ENCODE results near the gene METTL9. TPM values are rescaled to one million over a fixed set of nuclear protein-coding genes. Genes with fewer than 3 reads are reported as not detected.

Gene METTL9
- total RNA-seq, 1 experiment from 2014 or later, result 50.7 TPM

DNA sequence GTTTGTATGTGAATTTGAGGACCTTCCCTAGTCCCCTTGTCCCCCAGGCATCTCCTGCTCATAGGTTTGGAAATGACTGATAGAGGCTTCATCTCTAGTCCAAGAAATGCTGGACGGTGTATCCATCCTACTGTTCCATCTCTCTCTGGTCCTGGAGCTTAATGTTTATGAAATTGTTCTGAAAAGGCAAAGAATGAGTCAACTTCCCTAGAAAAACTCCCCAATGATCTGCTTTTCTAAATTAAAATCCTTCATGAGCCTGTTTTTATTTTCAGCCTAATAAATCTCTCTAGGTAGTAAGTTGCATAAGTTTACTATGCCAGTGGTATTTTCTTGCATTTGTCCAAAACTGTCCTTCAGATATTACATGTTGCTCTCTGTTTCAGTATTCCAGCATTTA lies 55.1 kb downstream of the METTL9 start:
- Mint-ChIP-seq H3K27me3 (ENCODE audit: insufficient read depth, unreplicated experiment) (no peaks in the 10 kb centered on the region), H3K4me3 (ENCODE audit: unreplicated experiment) (no peak overlapping the region), H3K4me1 (ENCODE audit: low read depth, unreplicated experiment) (no peaks in the 10 kb centered on the region), H3K9me3 (ENCODE audit: unreplicated experiment) (no peaks in the 10 kb centered on the region), H3K36me3 (ENCODE audit: insufficient read depth, unreplicated experiment) (no peaks in the 10 kb centered on the region), H3K27ac (ENCODE audit: unreplicated experiment) (no peak overlapping the region)
- BruUV-seq (replicated peaks), result no TSS peak
- ChIA-PET CTCF (no interaction called here), POLR2A (no interaction called here)
- Histone ChIP-seq H3K4me3 (ENCODE audit: low read depth, low read length) (no peak overlapping the region), H3K9me3 (no peaks in the 10 kb centered on the region), H3K36me3 (ENCODE audit: control insufficient read depth, insufficient read depth, low read length) (no peaks in the 10 kb centered on the region), H3K4me1 (no peaks in the 10 kb centered on the region), H3K27me3 (replicated peaks; ENCODE audit: control insufficient read depth, insufficient read depth, low read length) (no peaks in the 10 kb centered on the region)
- DNase-seq, result no peak
- no peak for TF ChIP-seq CTCF (IDR thresholded peaks at IDR 0.05; ENCODE audit: insufficient read depth in 1 of 2, low read depth in 1 of 2, low read length in 1 of 2, severe bottlenecking in 1 of 2, unreplicated experiment in 1 of 2)
- intact Hi-C loops (cut with micrococcal nuclease; ENCODE audit: unreplicated experiment), result no loop called here

DNA sequence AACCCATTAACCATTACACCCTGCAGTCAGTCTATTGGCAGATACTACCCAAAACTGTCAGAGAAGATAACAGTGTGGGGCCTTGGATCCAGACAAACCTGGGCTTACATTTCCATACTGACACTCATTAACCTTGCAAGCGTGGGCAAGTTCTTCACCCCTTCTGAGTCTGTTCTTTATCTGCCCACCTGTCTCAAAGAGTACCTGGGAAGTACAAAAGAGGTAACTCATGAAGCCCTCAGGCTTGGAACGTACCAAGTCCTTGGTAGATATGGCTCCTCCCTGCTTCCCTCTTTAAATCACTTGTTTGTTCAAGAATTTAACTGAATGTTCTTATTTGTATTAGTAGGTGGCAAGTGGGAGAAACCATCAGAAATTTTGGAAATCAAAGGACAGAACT lies 55.5 kb downstream of the METTL9 start:
- DNase-seq, result no peak
- Mint-ChIP-seq H3K27me3 (ENCODE audit: insufficient read depth, unreplicated experiment) (no peaks in the 10 kb centered on the region), H3K27ac (ENCODE audit: unreplicated experiment) (no peak overlapping the region), H3K36me3 (ENCODE audit: insufficient read depth, unreplicated experiment) (no peaks in the 10 kb centered on the region), H3K9me3 (ENCODE audit: unreplicated experiment) (no peaks in the 10 kb centered on the region), H3K4me3 (ENCODE audit: unreplicated experiment) (no peak overlapping the region), H3K4me1 (ENCODE audit: low read depth, unreplicated experiment) (no peaks in the 10 kb centered on the region)
- Histone ChIP-seq H3K4me3 (ENCODE audit: low read depth, low read length) (no peak overlapping the region), H3K4me1 (no peaks in the 10 kb centered on the region), H3K36me3 (ENCODE audit: control insufficient read depth, insufficient read depth, low read length) (no peaks in the 10 kb centered on the region), H3K27me3 (replicated peaks; ENCODE audit: control insufficient read depth, insufficient read depth, low read length) (no peaks in the 10 kb centered on the region), H3K9me3 (no peaks in the 10 kb centered on the region)
- TF ChIP-seq CTCF (IDR thresholded peaks at IDR 0.05; ENCODE audit: insufficient read depth in 1 of 2, low read depth in 1 of 2, low read length in 1 of 2, severe bottlenecking in 1 of 2, unreplicated experiment in 1 of 2), result no peak
- BruUV-seq (replicated peaks), result no TSS peak
- ChIA-PET POLR2A (no interaction called here), CTCF (no interaction called here)
- intact Hi-C loops (cut with micrococcal nuclease; ENCODE audit: unreplicated experiment), result no loop called here

- intact Hi-C loops (cut with micrococcal nuclease; ENCODE audit: unreplicated experiment), result loop anchor here (1.0 kb wide), 1 partner anchor 51 kb away; no protein-coding TSS in a partner anchor
- H3K27me3 ChIP-seq (replicated peaks; ENCODE audit: control insufficient read depth, insufficient read depth, low read length), result no peaks in the 10 kb centered on the region
- POLR2A ChIA-PET, result no interaction called here
- no TSS peak for BruUV-seq (replicated peaks)
- DNase-seq, result peak in 1 of 2 experiments; percentile 38
- CTCF ChIA-PET, result interaction anchor here (0.6 to 1.3 kb wide), 7 partner anchors 9 to 145 kb away, joined by 3 to 7 read pairs (median 3); no protein-coding TSS in a partner anchor
- no peaks in the 10 kb centered on the region for H3K36me3 ChIP-seq (ENCODE audit: control insufficient read depth, insufficient read depth, low read length)
- Mint-ChIP-seq H3K27me3 (ENCODE audit: insufficient read depth, unreplicated experiment) (no peaks in the 10 kb centered on the region), H3K27ac (ENCODE audit: unreplicated experiment) (no peak overlapping the region), H3K4me1 (ENCODE audit: low read depth, unreplicated experiment) (no peaks in the 10 kb centered on the region), H3K9me3 (ENCODE audit: unreplicated experiment) (no peaks in the 10 kb centered on the region), H3K36me3 (ENCODE audit: insufficient read depth, unreplicated experiment) (no peaks in the 10 kb centered on the region), H3K4me3 (ENCODE audit: unreplicated experiment) (no peak overlapping the region)
- no peaks in the 10 kb centered on the region for H3K4me1 ChIP-seq
- H3K4me3 ChIP-seq (ENCODE audit: low read depth, low read length), result no peak overlapping the region
- H3K9me3 ChIP-seq, result no peaks in the 10 kb centered on the region
- peak; percentile 50 to 69 for TF ChIP-seq CTCF (IDR thresholded peaks at IDR 0.05; ENCODE audit: insufficient read depth in 1 of 2, low read depth in 1 of 2, low read length in 1 of 2, severe bottlenecking in 1 of 2, unreplicated experiment in 1 of 2)
Observed at GRCh38 chr16:21656795-21657768, 57.7 kb downstream of the METTL9 start.

Measured in Caco-2 (cell line).